ENCODE measurements around the gene FPR1. TPM values are rescaled to one million over a fixed set of nuclear protein-coding genes. Genes with fewer than 3 reads are reported as not detected.
A peak's percentile ranks its signal among the peaks of the same experiment; 100 is the strongest.

Gene FPR1, protein sequence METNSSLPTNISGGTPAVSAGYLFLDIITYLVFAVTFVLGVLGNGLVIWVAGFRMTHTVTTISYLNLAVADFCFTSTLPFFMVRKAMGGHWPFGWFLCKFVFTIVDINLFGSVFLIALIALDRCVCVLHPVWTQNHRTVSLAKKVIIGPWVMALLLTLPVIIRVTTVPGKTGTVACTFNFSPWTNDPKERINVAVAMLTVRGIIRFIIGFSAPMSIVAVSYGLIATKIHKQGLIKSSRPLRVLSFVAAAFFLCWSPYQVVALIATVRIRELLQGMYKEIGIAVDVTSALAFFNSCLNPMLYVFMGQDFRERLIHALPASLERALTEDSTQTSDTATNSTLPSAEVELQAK
- 1 to 10 TPM; 1.5 to 6.7 (median 3.5) TPM for total RNA-seq
- polyA plus RNA-seq: 1 to 10 TPM in 1 of 3 donors, under 1 TPM in 2; 0.45 to 2.1 (median 0.55) TPM
- long read RNA-seq, donor 1: 0 reads
- long read RNA-seq, donor 2, partial matches to known transcripts: 0 of 5 reads
- long read RNA-seq, donor 2, other reads (novel, unspliced or antisense): 2 of 5 reads

DNA sequence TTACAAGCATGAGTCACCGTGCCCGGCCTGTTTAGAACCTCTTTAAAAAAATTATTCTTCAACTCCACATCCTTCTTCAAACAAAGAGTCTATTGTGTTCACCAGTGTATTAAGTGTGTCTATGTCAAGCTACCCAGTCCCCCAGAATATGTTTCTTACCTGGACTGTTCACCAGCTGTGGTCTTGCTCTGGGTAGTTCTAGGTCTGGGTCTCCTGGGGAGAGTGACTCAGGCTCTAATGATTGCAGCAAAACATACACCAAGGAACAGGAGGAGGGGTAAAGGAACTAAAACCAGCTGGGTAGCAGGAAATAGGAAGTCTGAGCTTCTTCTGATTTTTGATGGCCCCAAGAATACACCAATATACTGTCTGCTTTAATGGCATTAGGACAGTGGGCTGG is at the start of gene FPR1:
Gene FPR1 (minus strand): TSS at position 224 of the 400 bp plus-strand sequence. CDS start 4,884 bp downstream, outside the sequence.
- Histone ChIP-seq H3K4me3 (peak within 1 kb of the TSS; percentile 22), H3K36me3 (ENCODE audit: insufficient read depth in 1 of 2, low read depth in 1 of 2) (no peaks in the 10 kb centered on the region), H3K27ac (no peak within 1 kb of the TSS), H3K9me3 (no peaks in the 10 kb centered on the region), H3K4me1 (no peaks in the 10 kb centered on the region), H3K27me3 (ENCODE audit: insufficient read depth in 3 of 3, low read length in 2 of 3) (no peaks in the 10 kb centered on the region)
- ATAC-seq (no peak), DNase-seq (no peak)
- TF ChIP-seq, protein P1, sequence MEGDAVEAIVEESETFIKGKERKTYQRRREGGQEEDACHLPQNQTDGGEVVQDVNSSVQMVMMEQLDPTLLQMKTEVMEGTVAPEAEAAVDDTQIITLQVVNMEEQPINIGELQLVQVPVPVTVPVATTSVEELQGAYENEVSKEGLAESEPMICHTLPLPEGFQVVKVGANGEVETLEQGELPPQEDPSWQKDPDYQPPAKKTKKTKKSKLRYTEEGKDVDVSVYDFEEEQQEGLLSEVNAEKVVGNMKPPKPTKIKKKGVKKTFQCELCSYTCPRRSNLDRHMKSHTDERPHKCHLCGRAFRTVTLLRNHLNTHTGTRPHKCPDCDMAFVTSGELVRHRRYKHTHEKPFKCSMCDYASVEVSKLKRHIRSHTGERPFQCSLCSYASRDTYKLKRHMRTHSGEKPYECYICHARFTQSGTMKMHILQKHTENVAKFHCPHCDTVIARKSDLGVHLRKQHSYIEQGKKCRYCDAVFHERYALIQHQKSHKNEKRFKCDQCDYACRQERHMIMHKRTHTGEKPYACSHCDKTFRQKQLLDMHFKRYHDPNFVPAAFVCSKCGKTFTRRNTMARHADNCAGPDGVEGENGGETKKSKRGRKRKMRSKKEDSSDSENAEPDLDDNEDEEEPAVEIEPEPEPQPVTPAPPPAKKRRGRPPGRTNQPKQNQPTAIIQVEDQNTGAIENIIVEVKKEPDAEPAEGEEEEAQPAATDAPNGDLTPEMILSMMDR (IDR thresholded peaks at IDR 0.05): no peak
- 46 to 89% (median 54%) methylated on average over 2 of the region's 2 CpGs for WGBS, 3 donors
- intact Hi-C loops (cut with DNase I): no loop called here

DNA sequence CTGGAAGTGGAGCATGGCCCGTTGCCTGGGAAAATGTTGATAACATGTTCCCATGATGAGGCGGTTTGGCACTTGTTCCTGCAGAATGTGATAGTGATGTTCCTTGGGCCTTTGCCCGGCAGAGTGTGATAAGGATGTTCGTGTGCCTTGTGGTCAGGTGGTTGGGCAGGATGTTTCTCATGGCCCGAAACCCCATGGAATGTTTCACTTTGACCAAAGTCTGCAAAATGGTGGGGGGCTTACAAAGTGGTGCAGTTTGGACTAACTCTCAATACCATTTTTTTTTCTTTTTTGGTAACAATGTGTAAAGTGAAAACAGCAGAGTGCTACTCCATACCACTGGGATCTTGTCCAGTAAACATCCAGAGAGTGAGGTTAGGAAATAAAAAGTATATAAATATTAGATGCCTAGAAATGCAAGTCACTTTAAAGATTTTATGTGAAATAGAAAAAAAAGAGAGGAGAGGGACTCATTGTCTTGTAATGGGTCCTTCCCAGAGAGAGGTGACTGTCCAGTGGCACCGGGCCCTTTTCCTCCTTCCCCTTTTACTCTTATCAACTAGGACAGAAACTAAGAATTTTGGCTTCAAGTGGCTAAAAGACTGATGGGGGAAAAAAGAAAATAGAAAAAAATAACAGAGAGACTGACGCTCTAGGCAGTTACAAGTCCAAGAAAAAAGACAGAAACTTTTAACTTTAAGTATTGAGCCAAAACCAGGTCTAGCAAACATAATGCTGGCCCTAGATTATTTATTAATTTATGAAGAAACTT is 49.0 kb upstream of the FPR1 start:
- Histone ChIP-seq H3K4me1 (no peaks in the 10 kb centered on the region), H3K9me3 (no peaks in the 10 kb centered on the region), H3K27me3 (ENCODE audit: insufficient read depth in 3 of 3, low read length in 2 of 3) (peaks cover 0 to 3% (median 3%) of the 10 kb centered on the region in 3 donors), H3K4me3 (no peak overlapping the region), H3K36me3 (ENCODE audit: insufficient read depth in 1 of 2, low read depth in 1 of 2) (no peaks in the 10 kb centered on the region), H3K27ac (no peak overlapping the region)
- WGBS, 3 donors: 71 to 82% (median 74%) methylated on average over 7 of the region's 7 CpGs
- ATAC-seq (no peak), DNase-seq (no peak)
- TF ChIP-seq, protein P1 (IDR thresholded peaks at IDR 0.05): no peak
- intact Hi-C loops (cut with DNase I): no loop called here

DNA sequence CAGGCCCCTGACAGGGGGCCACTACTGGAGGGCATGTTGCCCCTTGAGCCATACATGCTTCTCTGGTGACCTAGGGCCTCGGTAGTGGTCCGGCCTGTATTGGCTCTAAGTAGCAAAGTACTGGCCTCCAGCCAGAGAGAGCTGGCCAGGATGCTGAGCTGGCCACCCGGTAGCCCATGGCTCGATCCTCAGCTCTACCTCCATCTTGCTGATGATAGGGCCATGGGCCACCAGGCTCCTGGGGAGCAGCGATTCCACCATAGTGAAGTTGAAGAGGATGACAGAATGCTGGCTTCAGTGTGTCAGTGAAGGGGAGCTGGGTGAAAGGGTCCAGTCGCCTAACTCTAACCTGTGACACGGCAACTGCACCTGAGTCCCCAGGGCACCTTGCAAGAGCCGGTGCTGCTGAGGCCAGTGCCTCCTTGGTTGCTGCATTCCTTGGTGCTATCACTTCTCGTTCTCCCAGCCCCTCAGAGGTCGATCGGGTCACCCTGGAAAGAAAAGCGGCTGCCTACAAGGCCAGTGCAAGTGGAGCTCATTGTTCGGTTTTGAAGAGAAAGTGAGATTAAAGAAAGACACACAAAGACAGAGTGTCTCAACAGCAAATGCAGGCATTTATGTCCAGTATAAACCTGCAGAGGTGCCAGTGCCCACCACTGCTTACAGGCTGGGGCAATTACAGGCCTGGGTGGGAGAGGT is 48.2 kb upstream of the FPR1 start:
- H3K4me1 ChIP-seq: no peaks in the 10 kb centered on the region
- 67 to 77% (median 70%) methylated on average over 13 of the region's 13 CpGs for WGBS, 3 donors
- H3K27ac ChIP-seq: peak overlapping the region; percentile 41
- peak in 2 of 4 donors; percentile 8 to 27 for ATAC-seq
- TF ChIP-seq, protein P1 (IDR thresholded peaks at IDR 0.05): no peak
- peaks cover 0 to 3% (median 3%) of the 10 kb centered on the region in 3 donors for H3K27me3 ChIP-seq (ENCODE audit: insufficient read depth in 3 of 3, low read length in 2 of 3)
- no peaks in the 10 kb centered on the region for H3K36me3 ChIP-seq (ENCODE audit: insufficient read depth in 1 of 2, low read depth in 1 of 2)
- H3K4me3 ChIP-seq: no peak overlapping the region
- DNase-seq: no peak
- no peaks in the 10 kb centered on the region for H3K9me3 ChIP-seq
- intact Hi-C loops (cut with DNase I): no loop called here

DNA sequence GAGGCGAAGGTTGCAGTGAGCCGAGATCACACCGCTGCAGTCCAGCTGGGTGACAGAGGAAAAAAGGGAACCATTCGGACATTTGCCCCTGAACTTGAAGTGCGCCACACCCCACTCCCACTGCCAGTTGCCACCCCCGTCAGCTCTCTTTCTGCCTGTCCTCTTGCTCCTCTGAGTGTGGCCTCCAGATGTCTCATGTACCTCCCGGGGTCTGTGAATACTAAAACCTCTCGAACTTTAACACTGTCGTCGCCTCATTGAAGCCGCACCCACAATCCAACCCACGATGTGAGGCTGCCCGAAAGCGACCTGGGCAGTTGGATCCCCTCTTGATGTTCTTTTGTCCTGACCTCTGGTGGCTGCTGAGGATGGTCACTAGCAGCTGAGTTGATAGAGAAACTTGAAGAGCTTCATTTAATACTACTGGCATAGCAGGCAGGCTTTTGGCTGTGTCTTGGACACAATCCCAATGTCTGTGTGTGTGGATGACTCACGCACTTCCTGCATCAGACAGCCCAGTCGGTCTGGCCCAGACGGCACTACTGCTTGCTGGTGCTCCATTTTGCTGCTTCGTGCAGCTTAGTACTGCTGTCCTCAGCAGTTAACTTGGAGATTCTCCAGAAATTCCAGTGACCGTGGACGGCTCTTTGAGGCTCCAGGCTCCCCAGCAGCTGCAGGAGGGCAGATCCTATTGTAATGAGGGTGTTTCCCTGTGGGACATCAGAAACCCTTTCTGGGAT is 47.5 kb upstream of the FPR1 start:
- no peak overlapping the region for H3K4me3 ChIP-seq
- TF ChIP-seq, protein P1 (IDR thresholded peaks at IDR 0.05): no peak
- H3K36me3 ChIP-seq (ENCODE audit: insufficient read depth in 1 of 2, low read depth in 1 of 2): no peaks in the 10 kb centered on the region
- WGBS, 3 donors: 35 to 44% (median 40%) methylated on average over 20 of the region's 20 CpGs
- H3K9me3 ChIP-seq: no peaks in the 10 kb centered on the region
- DNase-seq (peak; percentile 73 to 83), ATAC-seq (peak; percentile 57 to 86 (median 76))
- intact Hi-C loops (cut with DNase I): no loop called here
- H3K4me1 ChIP-seq: no peaks in the 10 kb centered on the region
- H3K27me3 ChIP-seq (ENCODE audit: insufficient read depth in 3 of 3, low read length in 2 of 3): peaks cover 0 to 3% (median 3%) of the 10 kb centered on the region in 3 donors
- H3K27ac ChIP-seq: peak overlapping the region; percentile 41
